HL-60 (cell line): ENCODE measurements around the gene FAM83G.

Experiments used
- DNase-seq, 2 experiments: peaks; one replicate each; pipeline ENCODE4 v3.0.0-alpha.2; 2010 to 2020; ENCODE audit warnings: low read depth in 1 of 2, low spot score in 1 of 2
- H3K27ac ChIP-seq: fragments of 250-450 bp; sonication (Bioruptor Pico); replicated peaks from 2 replicates; pipeline ENCODE4 v1.5.1; 2020; ENCODE audit warnings: mild to moderate bottlenecking, moderate library complexity
- H3K27me3 ChIP-seq: fragments of 250-450 bp; sonication (Bioruptor Pico); 2 replicates; pipeline ENCODE4 v1.5.1; 2021; ENCODE audit warnings: mild to moderate bottlenecking, moderate library complexity; ENCODE audit not compliant: insufficient read depth, poor library complexity, severe bottlenecking
- H3K4me3 ChIP-seq: replicated peaks from 2 replicates; pipeline ENCODE4 v1.5.1; 2011; ENCODE audit warnings: mild to moderate bottlenecking, control low read depth, low read length; ENCODE audit not compliant: insufficient read depth
- CTCF ChIP-seq: IDR thresholded peaks from one replicate; pipeline ENCODE4 v1.5.1; 2011; ENCODE audit warnings: low read length, control low read depth, inconsistent platforms; ENCODE audit not compliant: insufficient read depth
- GABPA ChIP-seq: IDR thresholded peaks from 2 replicates; pipeline ENCODE4 v1.6.1; 2012; ENCODE audit warnings: low read depth
- POLR2AphosphoS5 ChIP-seq: IDR thresholded peaks from 2 replicates; pipeline ENCODE4 v1.6.1; 2012; ENCODE audit warnings: low read depth
- REST ChIP-seq: IDR thresholded peaks from 2 replicates; pipeline ENCODE4 v1.6.1; 2012; ENCODE audit warnings: low read depth; ENCODE audit not compliant: insufficient replicate concordance
- SPI1 ChIP-seq: IDR thresholded peaks from 2 replicates; pipeline ENCODE4 v1.6.1; 2012; ENCODE audit warnings: low read depth, mild to moderate bottlenecking, borderline replicate concordance

Gene FAM83G

GRCh38 chr17:18988546-18989173 is 15.9 kb downstream of the FAM83G start:
- DNase-seq: no peak
- no peaks in the 10 kb centered on the region for H3K27me3 ChIP-seq
- TF ChIP-seq POLR2AphosphoS5 (no peak), SPI1 (no peak), CTCF (no peak), GABPA (no peak), REST (no peak)
- H3K27ac ChIP-seq: no peak overlapping the region
- H3K4me3 ChIP-seq: no peak overlapping the region

DNA sequence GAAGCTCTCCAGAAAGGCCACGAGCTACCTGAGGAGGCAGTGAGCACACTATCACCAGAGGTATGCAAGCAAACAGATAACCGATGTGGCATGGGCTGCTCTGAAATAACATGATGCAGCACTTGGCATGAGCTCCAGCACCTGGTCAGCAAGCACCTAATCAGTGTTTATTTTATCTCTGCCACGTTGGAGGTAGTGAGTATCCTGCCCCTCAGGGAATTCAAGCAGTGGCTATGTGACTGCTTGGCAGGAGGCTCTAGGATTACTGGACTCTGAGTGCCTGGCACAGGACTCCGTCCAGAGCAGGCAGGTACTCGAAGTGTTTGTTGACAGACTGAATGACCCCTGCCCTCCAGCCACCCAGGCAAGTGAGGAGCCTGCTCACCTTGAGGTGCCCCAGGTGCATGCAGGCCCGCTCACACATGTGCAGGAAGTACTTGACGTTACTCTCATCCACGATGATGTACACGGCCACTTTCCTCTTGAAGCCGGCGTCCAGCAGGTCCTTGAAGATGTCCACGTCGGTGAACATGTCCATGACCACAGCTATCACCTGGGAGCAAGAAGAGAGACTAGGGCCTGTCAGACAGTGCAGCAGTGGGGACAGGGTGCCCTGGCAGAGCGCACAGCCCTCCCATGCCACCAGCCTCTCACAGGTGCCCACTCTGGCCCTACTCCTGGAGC is 16.6 kb downstream of the FAM83G start:
- H3K4me3 ChIP-seq: no peak overlapping the region
- no peaks in the 10 kb centered on the region for H3K27me3 ChIP-seq
- TF ChIP-seq REST (no peak), CTCF (no peak), SPI1 (no peak), GABPA (no peak), POLR2AphosphoS5 (no peak)
- no peak overlapping the region for H3K27ac ChIP-seq
- DNase-seq: no peak

GRCh38 chr17:18987230-18987610 is 17.3 kb downstream of the FAM83G start:
- no peak for DNase-seq
- H3K27ac ChIP-seq: no peak overlapping the region
- no peaks in the 10 kb centered on the region for H3K27me3 ChIP-seq
- H3K4me3 ChIP-seq: no peak overlapping the region
- TF ChIP-seq REST: no peak
- TF ChIP-seq SPI1: no peak
- TF ChIP-seq CTCF: no peak
